ENCODE measurements around the gene TMCC1. TPM values are rescaled to one million over a fixed set of nuclear protein-coding genes. Genes with fewer than 3 reads are reported as not detected.
"Not testable (repeated sequence)": the region's sequence is repeated elsewhere in the genome, so short reads cannot be mapped to it uniquely, and the experiment has no call there.

TMCC1 gene
- total RNA-seq, 1 donor from 2014 or later, result 28.0 TPM

DNA sequence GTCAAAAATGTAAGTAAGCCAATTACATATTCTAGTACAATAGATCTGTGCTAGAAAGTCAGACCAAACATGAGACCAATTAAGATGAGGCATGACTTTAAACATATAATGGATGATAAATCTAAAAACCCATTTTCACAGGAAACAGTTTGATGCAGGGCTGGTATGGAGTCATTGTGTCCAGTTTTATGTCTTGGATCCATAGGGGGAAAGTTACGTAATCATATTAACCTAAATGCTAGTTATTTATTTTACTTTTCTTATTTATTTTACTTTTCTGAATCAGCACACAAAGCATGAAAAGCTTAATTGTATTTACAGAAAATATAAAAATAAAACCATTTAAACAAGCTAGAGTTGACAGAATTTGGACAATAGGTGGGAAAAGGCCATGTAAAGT, 26.3 kb upstream of the TMCC1 start:
- Histone ChIP-seq H3K27me3 (ENCODE audit: control insufficient read depth, insufficient read depth, low read length) (no peaks in the 10 kb centered on the region), H3K36me3 (ENCODE audit: control insufficient read depth, insufficient read depth, low read length) (no peaks in the 10 kb centered on the region), H3K4me3 (ENCODE audit: low read depth, low read length) (no peak overlapping the region)
- no peak for DNase-seq (ENCODE audit: low read depth)
- TF ChIP-seq, protein P1, sequence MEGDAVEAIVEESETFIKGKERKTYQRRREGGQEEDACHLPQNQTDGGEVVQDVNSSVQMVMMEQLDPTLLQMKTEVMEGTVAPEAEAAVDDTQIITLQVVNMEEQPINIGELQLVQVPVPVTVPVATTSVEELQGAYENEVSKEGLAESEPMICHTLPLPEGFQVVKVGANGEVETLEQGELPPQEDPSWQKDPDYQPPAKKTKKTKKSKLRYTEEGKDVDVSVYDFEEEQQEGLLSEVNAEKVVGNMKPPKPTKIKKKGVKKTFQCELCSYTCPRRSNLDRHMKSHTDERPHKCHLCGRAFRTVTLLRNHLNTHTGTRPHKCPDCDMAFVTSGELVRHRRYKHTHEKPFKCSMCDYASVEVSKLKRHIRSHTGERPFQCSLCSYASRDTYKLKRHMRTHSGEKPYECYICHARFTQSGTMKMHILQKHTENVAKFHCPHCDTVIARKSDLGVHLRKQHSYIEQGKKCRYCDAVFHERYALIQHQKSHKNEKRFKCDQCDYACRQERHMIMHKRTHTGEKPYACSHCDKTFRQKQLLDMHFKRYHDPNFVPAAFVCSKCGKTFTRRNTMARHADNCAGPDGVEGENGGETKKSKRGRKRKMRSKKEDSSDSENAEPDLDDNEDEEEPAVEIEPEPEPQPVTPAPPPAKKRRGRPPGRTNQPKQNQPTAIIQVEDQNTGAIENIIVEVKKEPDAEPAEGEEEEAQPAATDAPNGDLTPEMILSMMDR (IDR thresholded peaks at IDR 0.05; ENCODE audit: insufficient read depth, low read length, poor library complexity, severe bottlenecking), result no peak

DNA sequence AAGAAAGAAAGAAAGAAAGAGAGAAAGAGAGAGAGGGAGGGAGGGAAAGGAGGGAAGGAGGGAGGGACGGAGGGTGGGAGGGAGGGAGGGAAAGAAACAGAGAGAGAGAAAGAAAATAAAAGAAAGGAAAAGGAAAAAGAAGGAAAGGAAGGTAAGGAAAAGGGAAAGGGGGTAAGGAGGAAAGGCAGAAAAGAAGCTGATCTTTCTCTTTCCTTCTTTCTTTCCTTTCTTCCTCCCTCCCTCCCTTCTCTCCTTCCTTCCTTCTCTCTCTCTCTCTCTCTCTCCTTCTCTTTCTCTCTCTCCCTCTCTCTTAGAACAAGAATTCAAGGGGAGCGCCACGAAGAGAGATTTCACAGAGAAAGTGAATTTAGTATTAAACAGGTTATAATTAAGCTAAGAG, 25.8 kb upstream of the TMCC1 start:
- Histone ChIP-seq H3K36me3 (ENCODE audit: control insufficient read depth, insufficient read depth, low read length) (no peaks in the 10 kb centered on the region), H3K27me3 (ENCODE audit: control insufficient read depth, insufficient read depth, low read length) (no peaks in the 10 kb centered on the region), H3K4me3 (ENCODE audit: low read depth, low read length) (no peak overlapping the region)
- TF ChIP-seq, protein P1 (IDR thresholded peaks at IDR 0.05; ENCODE audit: insufficient read depth, low read length, poor library complexity, severe bottlenecking), result no peak
- DNase-seq (ENCODE audit: low read depth), result no peak

DNA sequence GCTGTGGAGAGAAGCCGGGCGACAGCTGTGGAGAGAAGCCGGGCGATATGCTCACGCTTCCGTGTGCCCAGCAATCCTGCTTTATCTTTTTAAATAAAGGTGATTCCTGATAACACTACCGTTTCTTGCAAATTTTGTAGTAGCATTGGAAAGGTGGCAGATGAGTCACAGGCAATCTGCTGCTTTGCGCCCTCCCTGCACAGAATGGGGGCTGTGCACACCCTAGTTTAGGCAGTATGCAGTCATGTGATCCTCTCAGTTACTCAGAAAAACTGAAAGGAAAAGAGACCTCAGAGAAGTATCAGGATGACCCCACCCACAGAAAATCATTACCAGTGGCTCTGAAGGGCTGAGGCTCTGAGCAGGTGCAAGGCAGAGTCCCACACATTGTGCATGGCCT, 24.9 kb upstream of the TMCC1 start:
- no peaks in the 10 kb centered on the region for H3K27me3 ChIP-seq (ENCODE audit: control insufficient read depth, insufficient read depth, low read length)
- no peaks in the 10 kb centered on the region for H3K36me3 ChIP-seq (ENCODE audit: control insufficient read depth, insufficient read depth, low read length)
- H3K4me3 ChIP-seq (ENCODE audit: low read depth, low read length), result no peak overlapping the region
- no peak for DNase-seq (ENCODE audit: low read depth)
- TF ChIP-seq, protein P1 (IDR thresholded peaks at IDR 0.05; ENCODE audit: insufficient read depth, low read length, poor library complexity, severe bottlenecking), result no peak

DNA sequence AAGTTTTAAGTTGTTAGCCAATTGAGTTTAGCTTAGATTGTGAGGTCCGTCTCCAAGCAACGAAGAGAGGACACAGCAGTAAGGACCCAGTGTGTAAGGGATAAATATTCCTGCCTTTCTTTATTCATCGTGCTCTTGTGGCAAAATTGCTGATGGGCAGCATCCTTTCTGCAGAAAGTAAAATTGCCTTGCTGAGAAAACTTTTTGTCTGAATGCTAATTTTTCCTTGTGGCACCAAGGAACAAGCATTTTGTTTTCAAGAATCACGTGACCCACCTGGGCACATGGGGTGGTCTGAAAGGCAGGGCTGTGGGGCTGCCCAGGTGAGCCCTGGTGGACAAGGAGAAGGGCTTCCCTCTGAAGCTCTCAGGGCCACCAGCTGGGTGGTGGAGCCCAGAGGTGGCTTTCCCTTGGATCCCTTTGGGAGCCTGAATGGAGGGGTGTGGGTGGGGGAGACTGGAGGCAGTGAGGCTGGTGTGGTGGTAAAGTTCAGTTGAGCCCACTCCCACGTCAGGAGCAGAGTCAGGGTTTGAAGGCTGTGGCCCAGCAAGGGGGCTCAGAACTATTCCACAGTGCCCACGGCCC, 24.0 kb upstream of the TMCC1 start:
- no peaks in the 10 kb centered on the region for H3K27me3 ChIP-seq (ENCODE audit: control insufficient read depth, insufficient read depth, low read length)
- no peak overlapping the region for H3K4me3 ChIP-seq (ENCODE audit: low read depth, low read length)
- H3K36me3 ChIP-seq (ENCODE audit: control insufficient read depth, insufficient read depth, low read length), result no peaks in the 10 kb centered on the region
- DNase-seq (ENCODE audit: low read depth), result no peak
- TF ChIP-seq, protein P1 (IDR thresholded peaks at IDR 0.05; ENCODE audit: insufficient read depth, low read length, poor library complexity, severe bottlenecking), result no peak

DNA sequence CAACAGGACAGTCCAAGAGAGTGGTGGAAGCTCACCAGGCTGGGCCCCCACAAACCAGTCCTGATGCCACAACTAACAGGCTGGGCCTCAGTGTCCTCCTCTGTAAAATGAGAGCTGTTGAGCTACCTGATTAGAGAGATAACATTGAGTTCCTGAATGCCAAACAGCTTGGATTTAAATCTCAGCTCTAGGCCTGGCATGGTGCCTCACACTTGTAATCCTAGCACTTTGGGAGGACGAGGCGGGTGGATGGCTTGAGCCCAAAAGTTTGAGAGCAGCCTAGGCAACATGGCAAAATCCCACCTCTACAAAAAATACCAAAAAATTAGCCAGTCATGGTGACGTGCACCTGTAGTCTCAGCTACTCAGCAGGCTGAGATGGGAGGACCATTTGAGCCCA, 20.1 kb upstream of the TMCC1 start:
- Histone ChIP-seq H3K36me3 (ENCODE audit: control insufficient read depth, insufficient read depth, low read length) (no peaks in the 10 kb centered on the region), H3K27me3 (ENCODE audit: control insufficient read depth, insufficient read depth, low read length) (no peaks in the 10 kb centered on the region), H3K4me3 (ENCODE audit: low read depth, low read length) (no peak overlapping the region)
- no peak for DNase-seq (ENCODE audit: low read depth)
- TF ChIP-seq, protein P1 (IDR thresholded peaks at IDR 0.05; ENCODE audit: insufficient read depth, low read length, poor library complexity, severe bottlenecking), result no peak

DNA sequence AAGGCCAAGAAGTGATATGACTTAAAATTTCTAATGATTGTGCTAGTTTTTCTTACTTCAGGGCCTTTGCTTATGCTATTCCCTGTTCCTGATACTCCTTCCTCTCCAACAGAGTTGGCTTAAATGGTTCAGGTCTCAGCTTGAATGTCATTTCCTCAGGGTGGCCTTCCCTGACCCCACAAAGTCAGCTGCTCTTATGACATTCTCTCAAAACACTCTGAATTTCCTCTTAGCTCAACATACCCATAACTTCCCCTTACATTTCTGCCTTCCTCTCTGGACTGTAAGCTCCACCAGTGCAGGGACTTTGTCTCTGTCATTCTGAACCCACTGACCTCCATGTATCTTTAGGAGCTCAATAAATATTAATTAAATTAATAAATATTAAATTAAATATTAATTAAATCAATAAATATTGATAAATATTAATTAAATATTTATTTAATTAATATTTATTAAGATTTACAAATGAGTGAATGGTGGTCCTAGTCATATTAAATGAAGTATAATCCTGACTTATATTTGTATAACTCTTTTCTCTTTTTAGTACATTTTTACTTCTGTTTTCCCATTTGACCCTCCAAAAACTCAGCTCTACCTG, 17.9 kb upstream of the TMCC1 start:
- Histone ChIP-seq H3K27me3 (ENCODE audit: control insufficient read depth, insufficient read depth, low read length) (no peaks in the 10 kb centered on the region), H3K4me3 (ENCODE audit: low read depth, low read length) (no peak overlapping the region), H3K36me3 (ENCODE audit: control insufficient read depth, insufficient read depth, low read length) (no peaks in the 10 kb centered on the region)
- TF ChIP-seq, protein P1 (IDR thresholded peaks at IDR 0.05; ENCODE audit: insufficient read depth, low read length, poor library complexity, severe bottlenecking), result no peak
- no peak for DNase-seq (ENCODE audit: low read depth)

DNA sequence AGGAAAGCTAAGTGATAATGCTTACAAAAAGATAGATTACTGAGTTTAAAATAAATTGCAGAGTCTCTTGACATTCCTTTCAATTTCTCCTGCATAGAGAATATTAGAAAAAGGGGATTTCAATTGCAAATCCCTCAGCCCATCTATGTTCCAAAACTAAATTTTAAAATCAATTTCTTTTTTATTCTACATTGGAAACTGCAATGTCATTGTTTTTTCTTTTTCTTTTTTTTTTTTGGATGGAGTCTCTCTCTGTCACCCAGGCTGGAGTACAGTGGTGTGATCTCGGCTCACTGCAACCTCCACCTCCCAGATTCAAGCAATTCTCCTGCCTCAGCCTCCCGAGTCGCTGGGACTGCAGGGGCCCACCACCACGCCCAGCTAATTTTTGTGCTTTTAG, 15.7 kb upstream of the TMCC1 start:
- not testable (repeated sequence) for H3K27me3 ChIP-seq (ENCODE audit: control insufficient read depth, insufficient read depth, low read length); DNase-seq (ENCODE audit: low read depth); H3K4me3 ChIP-seq (ENCODE audit: low read depth, low read length); H3K36me3 ChIP-seq (ENCODE audit: control insufficient read depth, insufficient read depth, low read length)
